ENCODE measurements around the gene TUT1.
A peak's percentile ranks its signal among the peaks of the same experiment; 100 is the strongest.
"Not testable (repeated sequence)": the region's sequence is repeated elsewhere in the genome, so short reads cannot be mapped to it uniquely, and the experiment has no call there.

Gene TUT1

GRCh38 chr11:62555464-62556107 lies 35.7 kb downstream of the TUT1 start:
- no peak for DNase-seq

- no peak for DNase-seq
Measured at GRCh38 chr11:62554387-62555167, 36.7 kb downstream of the TUT1 start.

- DNase-seq = no peak
Measured at GRCh38 chr11:62553839-62554361, 37.4 kb downstream of the TUT1 start.

- no peak for DNase-seq
Measured at GRCh38 chr11:62553080-62553838, 38.1 kb downstream of the TUT1 start.

- no peak for DNase-seq
Measured at GRCh38 chr11:62552485-62553079, 38.7 kb downstream of the TUT1 start.

GRCh38 chr11:62550478-62550877 lies 40.8 kb downstream of the TUT1 start:
- DNase-seq = not testable (repeated sequence)

GRCh38 chr11:62548545-62549335 lies 42.6 kb downstream of the TUT1 start:
- no peak for DNase-seq

GRCh38 chr11:62547691-62548281 lies 43.5 kb downstream of the TUT1 start:
- no peak for DNase-seq

GRCh38 chr11:62546929-62547625 lies 44.2 kb downstream of the TUT1 start:
- DNase-seq = no peak

GRCh38 chr11:62546244-62546928 lies 44.9 kb downstream of the TUT1 start, which contains the start of gene AHNAK:
Gene AHNAK, minus strand, starts transcription at chr11:62546806. Its CDS starts 10,708 bp downstream, at chr11:62536098.
- peak; percentile 67 for DNase-seq

- peak; percentile 57 for DNase-seq
Measured at GRCh38 chr11:62545437-62546243, 45.7 kb downstream of the TUT1 start.

- DNase-seq = no peak
Measured at GRCh38 chr11:62544581-62545436, 46.5 kb downstream of the TUT1 start.

- DNase-seq = no peak
Measured at GRCh38 chr11:62543680-62544444, 47.5 kb downstream of the TUT1 start.

GRCh38 chr11:62542750-62543567 lies 48.4 kb downstream of the TUT1 start:
- DNase-seq = no peak

GRCh38 chr11:62542111-62542745 lies 49.1 kb downstream of the TUT1 start:
- no peak for DNase-seq
